GM12872 (cell line): ENCODE measurements around the gene COPS3.

ENCODE experiments used
- CTCF ChIP-seq: IDR thresholded peaks from 3 replicates; pipeline ENCODE4 v1.5.1; 2011; ENCODE audit warnings: low read depth, mild to moderate bottlenecking, low read length, moderate library complexity; ENCODE audit not compliant: insufficient read depth

Gene COPS3

GRCh38 chr17:17322516-17323510 lies 41.8 kb upstream of the COPS3 start:
- no peak for TF ChIP-seq CTCF

- no peak for TF ChIP-seq CTCF
Observed at GRCh38 chr17:17321356-17322025, 40.4 kb upstream of the COPS3 start.

- TF ChIP-seq CTCF, result no peak
Observed at GRCh38 chr17:17320911-17321220, 39.8 kb upstream of the COPS3 start.

GRCh38 chr17:17320188-17320910 lies 39.3 kb upstream of the COPS3 start:
- TF ChIP-seq CTCF, result no peak

- TF ChIP-seq CTCF, result no peak
Observed at GRCh38 chr17:17315142-17315821, 34.2 kb upstream of the COPS3 start.

GRCh38 chr17:17314501-17315071 lies 33.5 kb upstream of the COPS3 start:
- no peak for TF ChIP-seq CTCF
